HG02763 (cell line): ENCODE data around the gene CDK11A.
"Not testable (repeated sequence)": the region's sequence is repeated elsewhere in the genome, so short reads cannot be mapped to it uniquely, and the experiment has no call there.

ENCODE experiments used
- ATAC-seq: cut with Tn5 transposase; IDR thresholded peaks from one replicate; pipeline ENCODE4 v1.9.1; 2021; ENCODE audit warnings: mild to moderate bottlenecking, moderate library complexity; ENCODE audit not compliant: unreplicated experiment

CDK11A gene

GRCh38 chr1:1754051-1754815, 30.1 kb upstream of the CDK11A start:
- ATAC-seq, result no peak

DNA sequence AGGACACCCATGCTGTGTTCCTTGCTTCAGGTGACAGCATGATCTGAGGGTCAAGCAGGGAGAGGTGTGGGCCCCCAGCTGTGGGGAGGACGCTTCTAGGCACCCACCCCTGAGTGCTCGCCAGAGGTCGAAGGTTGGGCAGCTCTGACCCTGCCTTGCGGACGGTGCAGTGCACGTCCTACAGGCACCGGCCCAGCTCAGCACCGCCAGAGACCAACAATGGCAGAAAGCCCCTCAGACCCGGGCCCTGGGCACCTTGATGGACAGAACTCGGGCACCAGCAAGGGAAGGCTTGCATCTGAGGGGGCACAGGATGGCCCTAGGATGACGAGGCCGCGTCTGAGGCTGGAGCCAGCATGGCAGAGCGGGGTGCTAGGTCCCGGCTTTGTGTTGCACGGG, 29.4 kb upstream of the CDK11A start:
- no peak for ATAC-seq

- ATAC-seq, result no peak
These were observed 28.8 kb upstream of the CDK11A start for GRCh38 chr1:1752636-1753606.

DNA sequence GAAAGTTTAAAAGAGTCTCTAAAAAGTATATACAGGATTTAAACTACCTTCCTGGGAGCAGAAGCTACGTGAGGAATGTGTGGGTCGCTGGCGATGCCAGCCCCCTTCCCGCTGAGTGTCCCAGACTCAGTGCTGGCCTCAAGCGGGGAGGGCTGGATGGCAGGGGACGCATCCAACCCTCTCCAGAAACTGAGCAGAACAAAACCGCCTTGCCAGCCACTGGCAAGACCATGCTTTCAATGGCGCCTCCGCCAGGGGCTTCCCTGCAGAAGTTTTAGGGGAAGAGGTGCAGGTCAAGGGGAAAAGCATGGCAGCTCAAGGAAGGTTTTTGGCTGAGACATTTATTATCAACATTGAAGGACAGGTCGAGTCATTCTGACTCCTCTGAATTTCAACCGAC, 28.0 kb upstream of the CDK11A start:
- no peak for ATAC-seq

DNA sequence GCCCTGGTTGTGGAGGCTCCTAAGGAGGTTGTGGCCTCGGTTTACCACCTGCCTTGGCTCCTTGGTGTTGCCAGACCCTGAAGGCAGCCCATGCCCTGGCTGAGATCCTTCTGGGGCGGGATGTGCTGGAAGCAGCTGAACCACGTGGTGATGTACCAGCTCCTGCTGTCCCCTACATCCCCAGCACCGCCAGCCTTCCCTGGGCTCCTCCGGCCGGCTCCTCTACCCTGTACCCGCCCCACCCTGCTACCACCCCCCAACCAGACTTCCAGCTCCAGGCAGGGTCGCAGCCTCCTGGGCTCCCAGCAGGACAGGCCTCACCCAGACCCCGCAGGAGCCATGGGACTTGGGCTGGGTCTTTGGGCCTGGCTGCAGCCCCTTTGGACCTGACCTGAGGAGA, 25.8 kb upstream of the CDK11A start:
- not testable (repeated sequence) for ATAC-seq

- ATAC-seq, result no peak
These were observed 24.6 kb upstream of the CDK11A start for GRCh38 chr1:1748686-1749321.

GRCh38 chr1:1746566-1746909, 22.4 kb upstream of the CDK11A start:
- ATAC-seq, result peak; percentile 82

DNA sequence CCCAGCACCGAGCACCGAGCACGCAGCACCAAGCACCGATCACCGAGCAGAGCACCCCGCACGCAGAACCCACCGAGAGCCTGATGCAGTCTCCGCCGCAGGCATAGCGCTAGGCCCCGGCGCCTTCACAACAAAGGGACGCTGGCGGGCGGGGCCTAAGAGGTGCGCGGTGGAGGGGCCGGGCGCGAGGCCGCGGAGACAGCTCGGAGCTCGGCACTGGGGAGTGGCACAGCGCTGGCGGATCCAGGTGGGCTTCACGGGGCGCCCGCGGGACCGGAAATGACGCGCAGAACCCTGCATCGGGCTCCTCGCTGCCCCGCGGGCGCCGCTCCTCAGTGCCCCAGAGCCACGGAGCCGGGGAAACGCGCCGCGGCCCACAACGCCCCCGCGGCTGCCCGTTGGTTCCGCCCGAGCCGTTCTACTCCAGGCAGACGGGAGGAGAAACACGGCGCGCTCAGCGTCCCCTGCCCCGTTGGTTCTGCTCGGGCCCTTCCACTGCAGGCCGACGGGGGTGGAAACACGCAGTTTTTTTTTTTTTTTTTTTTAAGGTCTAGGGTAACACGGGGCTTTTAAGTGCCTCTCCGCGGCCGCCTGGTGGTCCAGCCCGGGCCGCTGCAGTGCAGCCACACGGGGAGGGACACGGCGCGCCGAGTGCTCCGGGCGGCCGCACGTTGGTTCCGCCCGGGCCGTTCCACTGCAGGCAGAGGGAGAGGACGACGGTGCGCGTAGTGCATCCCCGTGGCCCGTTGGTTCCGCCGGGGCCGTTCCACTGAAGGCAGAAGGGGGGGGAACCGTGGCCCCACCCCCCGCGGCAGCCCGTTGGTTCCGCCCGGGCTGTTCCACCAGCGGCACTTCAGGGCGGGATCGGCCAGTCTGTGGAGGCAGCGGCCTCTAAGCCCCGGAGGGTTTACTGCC, 21.8 kb upstream of the CDK11A start:
- peak; percentile 69 for ATAC-seq

DNA sequence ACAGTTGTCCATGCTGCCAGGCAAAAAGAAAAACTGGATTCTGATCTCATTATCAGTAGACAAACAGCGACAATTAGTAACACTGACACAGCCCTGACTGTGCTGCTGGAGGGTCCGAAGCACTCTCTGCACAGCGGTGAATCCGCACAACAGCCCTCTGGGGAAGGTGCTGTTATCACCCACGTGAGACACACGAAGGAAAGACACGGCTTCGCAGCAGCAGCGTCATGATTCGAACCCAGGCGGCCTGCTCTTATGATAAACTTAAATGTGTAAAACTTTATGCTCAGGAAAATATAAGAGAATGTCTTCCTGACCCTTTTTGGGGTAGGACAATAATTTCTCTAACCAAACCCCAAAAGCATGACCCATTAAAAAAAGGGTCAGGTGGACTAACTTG, 18.4 kb upstream of the CDK11A start:
- not testable (repeated sequence) for ATAC-seq

GRCh38 chr1:1741013-1741412, 16.9 kb upstream of the CDK11A start:
- ATAC-seq, result not testable (repeated sequence)

DNA sequence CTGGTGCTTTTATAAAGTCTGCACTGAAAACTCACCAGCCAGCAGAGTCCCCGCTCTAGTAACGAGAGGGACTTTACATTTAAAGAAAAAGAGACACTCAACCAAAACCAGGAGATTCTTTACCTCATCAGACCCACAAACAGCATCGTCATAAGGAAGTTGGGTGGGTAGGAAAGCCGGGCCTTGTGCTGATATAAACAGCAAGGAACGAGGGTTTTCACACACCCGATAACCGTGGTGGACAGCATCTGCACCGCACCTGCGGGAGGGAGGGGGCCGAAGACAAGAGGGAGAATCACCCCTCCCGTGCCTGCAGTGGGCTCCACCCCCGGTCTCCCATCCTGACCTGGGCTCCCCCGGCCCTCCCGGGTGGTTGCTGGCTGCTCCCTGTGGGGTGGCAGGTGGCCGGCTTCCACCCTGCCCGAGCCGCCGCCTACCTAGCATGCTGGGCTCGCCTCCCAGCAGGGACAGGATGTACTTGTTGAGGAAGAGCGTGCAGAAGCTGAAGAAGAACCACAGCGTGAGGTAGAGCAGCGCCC, 14.7 kb upstream of the CDK11A start:
- ATAC-seq, result not testable (repeated sequence)

GRCh38 chr1:1737675-1738590, 13.8 kb upstream of the CDK11A start:
- not testable (repeated sequence) for ATAC-seq

- ATAC-seq, result no peak
These were observed 8.2 kb upstream of the CDK11A start for GRCh38 chr1:1732381-1732780.

GRCh38 chr1:1730870-1731269, 6.7 kb upstream of the CDK11A start:
- no peak for ATAC-seq

GRCh38 chr1:1730230-1730629, 6.1 kb upstream of the CDK11A start:
- ATAC-seq, result not testable (repeated sequence)

GRCh38 chr1:1729116-1729816, 5.1 kb upstream of the CDK11A start:
- ATAC-seq, result not testable (repeated sequence)

DNA sequence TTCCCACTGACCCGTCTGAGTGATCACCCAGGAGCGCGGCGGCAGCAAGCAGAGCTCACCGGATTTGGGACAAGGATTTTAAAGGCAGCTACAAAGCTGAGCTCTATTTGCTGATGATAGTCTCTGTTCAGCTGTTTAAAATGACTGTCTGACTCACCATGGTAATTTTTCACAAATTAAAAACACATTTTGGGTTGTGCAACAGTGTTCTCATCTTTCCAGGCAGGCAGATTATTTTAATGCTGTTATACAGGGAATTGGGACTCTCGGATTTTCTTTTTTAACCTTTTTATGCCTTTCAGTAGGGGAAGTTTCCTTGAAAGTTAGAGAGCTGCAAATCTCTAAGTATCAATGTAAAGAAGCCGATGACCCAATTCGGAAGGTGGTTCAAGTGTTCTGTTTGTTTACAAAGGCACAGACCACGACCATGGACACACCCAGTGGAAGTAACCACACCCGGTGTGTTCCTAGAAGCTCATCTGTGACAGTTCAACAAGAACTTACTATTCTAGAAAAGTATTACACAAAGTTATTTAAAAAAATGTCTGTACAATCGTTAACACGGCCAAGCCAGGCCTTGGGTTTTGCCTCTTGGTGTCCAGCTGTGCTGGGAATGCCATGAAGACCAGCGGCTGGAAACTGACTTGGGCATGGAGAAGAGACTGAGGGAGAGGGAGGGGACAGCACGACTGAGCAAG, 4.3 kb upstream of the CDK11A start:
- ATAC-seq, result not testable (repeated sequence)

GRCh38 chr1:1727131-1727651, 3.0 kb upstream of the CDK11A start:
- ATAC-seq, result not testable (repeated sequence)
